Tibial nerve (tissue), 4 donors: ENCODE results near the gene RDH14. TPM values are rescaled to one million over a fixed set of nuclear protein-coding genes. Genes with fewer than 3 reads are reported as not detected.

Experiments
- DNase-seq, 2 donors: peaks; one replicate each; pipeline ENCODE4 v3.0.0-alpha.2; 2019; ENCODE audit warnings: low spot score in 2 of 2
- H3K27ac ChIP-seq, 4 donors: fragments of 200-600 bp; sonication (generic) in 3 of 4; one replicate each; pipeline ENCODE4 v1.5.1; 2017 to 2019; ENCODE audit warnings: mild to moderate bottlenecking in 1 of 4
- H3K27me3 ChIP-seq, 2 donors: fragments of 200-600 bp; sonication (generic) in 1 of 2; one replicate each; pipeline versions ENCODE4 v1.5.1 to v1.6.0; 2017 to 2019
- H3K36me3 ChIP-seq, 3 donors: fragments of 200-600 bp; sonication (generic); one replicate each; pipeline ENCODE4 v1.5.1; 2018 to 2019
- H3K4me1 ChIP-seq, 4 donors: fragments of 200-600 bp; sonication (generic) in 3 of 4; one replicate each; pipeline ENCODE4 v1.5.1; 2017 to 2019
- H3K4me3 ChIP-seq, 4 donors: fragments of 200-600 bp; sonication (generic) in 3 of 4; one replicate each; pipeline ENCODE4 v1.5.1; 2017 to 2019; ENCODE audit warnings: mild to moderate bottlenecking in 1 of 4, moderate library complexity in 1 of 4
- H3K9me3 ChIP-seq, 4 donors: fragments of 200-600 bp; sonication (generic) in 3 of 4; one replicate each; pipeline ENCODE4 v1.5.1; 2017 to 2019
- CTCF ChIP-seq, 5 experiments: fragments of 200-600 bp in 3 of 5; fragments of 450-650 bp in 2 of 5; sonication (generic) in 3 of 5; IDR thresholded peaks; one replicate each; pipeline ENCODE4 v1.5.1; 2016 to 2019; ENCODE audit warnings: antibody characterized with exemption in 5 of 5, mild to moderate bottlenecking in 3 of 5, moderate library complexity in 2 of 5
- EP300 ChIP-seq, 2 donors: sonication (generic); formaldehyde crosslinking; IDR thresholded peaks; one replicate each; pipeline ENCODE4 v1.6.1; 2017; ENCODE audit warnings: antibody characterized with exemption in 2 of 2, mild to moderate bottlenecking in 1 of 2
- POLR2A ChIP-seq, 2 donors: fragments of 450-650 bp; IDR thresholded peaks; one replicate each; pipeline ENCODE4 v1.6.1; 2017; ENCODE audit warnings: antibody characterized with exemption in 2 of 2, mild to moderate bottlenecking in 2 of 2, moderate library complexity in 2 of 2
- WGBS, 2 donors: methylation state at CpG; one replicate each; pipeline ENCODE4 v1.1.5; 2018; 5-methylcytosine and 5-hydroxymethylcytosine counted together
- total RNA-seq, 4 donors: library from RNA; depleted of rRNA; stranded (reverse); fragments of >200 nt; gene quantifications; one replicate each; pipeline ENCODE4 v1.1.0, GENCODE V29; 2016

Gene RDH14
- total RNA-seq, 4 donors from 2014 or later, result 31.5 to 39.6 (median 36.6) TPM

GRCh38 chr2:18550433-18550832 is 10.0 kb downstream of the RDH14 start:
- no peak overlapping the region for H3K27ac ChIP-seq
- no peak overlapping the region for H3K4me3 ChIP-seq
- WGBS, 2 donors, result 85 to 86% methylated on average over 2 of the region's 2 CpGs
- TF ChIP-seq CTCF (IDR thresholded peaks at IDR 0.05) (no peak), EP300 (IDR thresholded peaks at IDR 0.05) (no peak), POLR2A (IDR thresholded peaks at IDR 0.05) (no peak)
- no peaks in the 10 kb centered on the region for H3K9me3 ChIP-seq
- peaks cover 0 to 20% (median 0%) of the 10 kb centered on the region in 3 donors for H3K36me3 ChIP-seq
- peaks cover 0 to 27% (median 2%) of the 10 kb centered on the region in 4 donors for H3K4me1 ChIP-seq
- no peak for DNase-seq
- no peaks in the 10 kb centered on the region for H3K27me3 ChIP-seq

- H3K27ac ChIP-seq, result no peak overlapping the region
- WGBS, 2 donors, result 87 to 89% methylated on average over 2 of the region's 2 CpGs
- no peak for DNase-seq
- no peak overlapping the region for H3K4me3 ChIP-seq
- no peaks in the 10 kb centered on the region for H3K27me3 ChIP-seq
- peaks cover 0 to 25% (median 2%) of the 10 kb centered on the region in 4 donors for H3K4me1 ChIP-seq
- H3K9me3 ChIP-seq, result no peaks in the 10 kb centered on the region
- peaks cover 0 to 7% (median 0%) of the 10 kb centered on the region in 3 donors for H3K36me3 ChIP-seq
- TF ChIP-seq POLR2A (IDR thresholded peaks at IDR 0.05) (no peak), EP300 (IDR thresholded peaks at IDR 0.05) (no peak), CTCF (IDR thresholded peaks at IDR 0.05) (no peak)
These were observed 11.4 kb downstream of the RDH14 start for GRCh38 chr2:18549083-18549482.

GRCh38 chr2:18548621-18549020 is 11.8 kb downstream of the RDH14 start:
- 76 to 81% methylated on average over 1 of the region's 1 CpG for WGBS, 2 donors
- Histone ChIP-seq H3K9me3 (no peaks in the 10 kb centered on the region), H3K36me3 (peaks cover 0 to 2% (median 0%) of the 10 kb centered on the region in 3 donors), H3K27ac (no peak overlapping the region), H3K27me3 (no peaks in the 10 kb centered on the region), H3K4me3 (no peak overlapping the region), H3K4me1 (peaks cover 0 to 21% (median 2%) of the 10 kb centered on the region in 4 donors)
- DNase-seq, result no peak
- TF ChIP-seq POLR2A (IDR thresholded peaks at IDR 0.05), result no peak

- H3K9me3 ChIP-seq, result no peaks in the 10 kb centered on the region
- WGBS, 2 donors, result 62 to 73% methylated on average over 2 of the region's 2 CpGs
- H3K4me1 ChIP-seq, result peaks cover 0 to 7% (median 2%) of the 10 kb centered on the region in 4 donors
- no peak overlapping the region for H3K27ac ChIP-seq
- no peak for TF ChIP-seq CTCF (IDR thresholded peaks at IDR 0.05)
- no peak for TF ChIP-seq POLR2A (IDR thresholded peaks at IDR 0.05)
- TF ChIP-seq EP300 (IDR thresholded peaks at IDR 0.05), result no peak
- H3K36me3 ChIP-seq, result no peaks in the 10 kb centered on the region
- DNase-seq, result no peak
- H3K27me3 ChIP-seq, result no peaks in the 10 kb centered on the region
- H3K4me3 ChIP-seq, result no peak overlapping the region
These were observed 13.9 kb downstream of the RDH14 start for GRCh38 chr2:18546567-18546966.

GRCh38 chr2:18545384-18545783 is 15.1 kb downstream of the RDH14 start:
- DNase-seq, result no peak
- H3K9me3 ChIP-seq, result no peaks in the 10 kb centered on the region
- TF ChIP-seq CTCF (IDR thresholded peaks at IDR 0.05) (no peak), EP300 (IDR thresholded peaks at IDR 0.05) (no peak), POLR2A (IDR thresholded peaks at IDR 0.05) (no peak)
- peaks cover 0 to 7% (median under 1%) of the 10 kb centered on the region in 4 donors for H3K4me1 ChIP-seq
- no peak overlapping the region for H3K27ac ChIP-seq
- no peaks in the 10 kb centered on the region for H3K36me3 ChIP-seq
- no peaks in the 10 kb centered on the region for H3K27me3 ChIP-seq
- 83 to 89% methylated on average over 4 of the region's 4 CpGs for WGBS, 2 donors
- no peak overlapping the region for H3K4me3 ChIP-seq

- no peaks in the 10 kb centered on the region for H3K9me3 ChIP-seq
- no peaks in the 10 kb centered on the region for H3K36me3 ChIP-seq
- H3K27me3 ChIP-seq, result no peaks in the 10 kb centered on the region
- H3K27ac ChIP-seq, result no peak overlapping the region
- no peak overlapping the region for H3K4me3 ChIP-seq
- peaks cover 0 to 7% (median 0%) of the 10 kb centered on the region in 4 donors for H3K4me1 ChIP-seq
- TF ChIP-seq EP300 (IDR thresholded peaks at IDR 0.05) (no peak), CTCF (IDR thresholded peaks at IDR 0.05) (no peak), POLR2A (IDR thresholded peaks at IDR 0.05) (no peak)
- WGBS, 2 donors, result 77 to 79% methylated on average over 3 of the region's 3 CpGs
- no peak for DNase-seq
These were observed 16.3 kb downstream of the RDH14 start for GRCh38 chr2:18544171-18544570.
